Testis (tissue), 3 donors: Measurements from ENCODE around the gene CREB3L2. TPM values are rescaled to one million over a fixed set of nuclear protein-coding genes. Genes with fewer than 3 reads are reported as not detected.
A peak's percentile ranks its signal among the peaks of the same experiment; 100 is the strongest.

Source experiments
- DNase-seq: peaks from one replicate; pipeline ENCODE4 v3.0.0-alpha.2; 2019
- H3K27ac ChIP-seq, 2 donors: fragments of 200-600 bp; sonication (generic); one replicate each; pipeline ENCODE4 v1.5.1; 2019
- H3K27me3 ChIP-seq: fragments of 200-600 bp; sonication (generic); one replicate; pipeline ENCODE4 v1.5.1; 2019
- H3K36me3 ChIP-seq: fragments of 200-600 bp; sonication (generic); one replicate; pipeline ENCODE4 v1.5.1; 2017; ENCODE audit warnings: low read depth; ENCODE audit errors: missing control alignments
- H3K4me1 ChIP-seq: fragments of 200-600 bp; sonication (generic); one replicate; pipeline ENCODE4 v1.5.1; 2019
- H3K4me3 ChIP-seq, 2 donors: fragments of 200-600 bp; sonication (generic); one replicate each; pipeline ENCODE4 v1.5.1; 2017 to 2019
- H3K9me3 ChIP-seq: fragments of 200-600 bp; sonication (generic); one replicate; pipeline ENCODE4 v1.5.1; 2017
- POLR2A ChIP-seq: fragments of 450-650 bp; IDR thresholded peaks from one replicate; pipeline ENCODE4 v1.6.1; 2017; ENCODE audit warnings: antibody characterized with exemption, mild to moderate bottlenecking, moderate library complexity
- WGBS, 2 donors: methylation state at CpG; one replicate each; pipeline ENCODE4 v1.1.5; 2018; 5-methylcytosine and 5-hydroxymethylcytosine counted together
- intact Hi-C: fragments of 100-400 bp; cut with DNase I; formaldehyde crosslinking; loops from one replicate; pipeline ENCODE4 v1.15.1; 2023; ENCODE audit warnings: low total_unique reads
- polyA plus RNA-seq: library from polyadenylated mRNA; stranded (reverse); fragments of 350-450 nt; fragmentation: Illumina TruSeq; extraction: RNeasy Lipid Tissue Mini Kit (QIAGEN cat#74804); gene quantifications from one replicate; pipeline ENCODE4 v1.2.3, GENCODE V29; 2014; ENCODE audit warnings: low read depth, low replicate concordance; ENCODE audit not compliant: insufficient read depth
- total RNA-seq, 2 donors: library from RNA; depleted of rRNA; stranded (reverse); fragments of >200 nt; gene quantifications; one replicate each; pipeline ENCODE4 v1.2.3, GENCODE V29; 2016
- TF ChIP-seq, protein P1 (sequence below), 3 experiments: fragments of 450-650 bp in 2 of 3; fragments of 200-600 bp in 1 of 3; sonication (generic) in 1 of 3; IDR thresholded peaks; one replicate each; pipeline ENCODE4 v1.5.1; 2016 to 2019; ENCODE audit warnings: antibody characterized with exemption in 3 of 3, mild to moderate bottlenecking in 2 of 3, moderate library complexity in 1 of 3

Gene CREB3L2
- total and polyA plus RNA-seq, 3 donors from 2014 or later, result 22.0 to 23.9 (median 23.4) TPM

DNA sequence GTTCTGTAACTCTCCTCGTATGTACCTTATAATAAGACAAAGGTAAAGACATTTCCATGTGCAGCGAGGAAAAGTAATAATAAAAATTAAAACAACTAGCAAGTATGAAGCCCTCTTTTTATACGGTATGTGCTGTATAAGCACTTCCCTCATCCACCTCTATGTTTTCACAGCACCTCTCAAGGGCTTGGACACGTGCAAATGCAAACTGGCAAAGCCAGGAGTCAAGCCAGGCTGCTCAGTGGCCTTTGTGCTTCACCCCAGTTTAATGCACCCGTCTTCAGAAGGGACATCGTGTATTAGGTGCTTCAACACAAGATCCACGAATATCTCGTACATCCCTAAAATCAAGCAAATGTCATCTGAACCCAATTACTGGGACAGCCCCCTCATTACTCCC, 153.8 kb downstream of the CREB3L2 start:
- intact Hi-C loops, result no loop called here
- H3K4me1 ChIP-seq, result no peaks in the 10 kb centered on the region
- H3K27ac ChIP-seq, result no peak overlapping the region
- no peaks in the 10 kb centered on the region for H3K9me3 ChIP-seq
- H3K4me3 ChIP-seq, result no peak overlapping the region
- no peak for TF ChIP-seq POLR2A
- TF ChIP-seq, protein P1, sequence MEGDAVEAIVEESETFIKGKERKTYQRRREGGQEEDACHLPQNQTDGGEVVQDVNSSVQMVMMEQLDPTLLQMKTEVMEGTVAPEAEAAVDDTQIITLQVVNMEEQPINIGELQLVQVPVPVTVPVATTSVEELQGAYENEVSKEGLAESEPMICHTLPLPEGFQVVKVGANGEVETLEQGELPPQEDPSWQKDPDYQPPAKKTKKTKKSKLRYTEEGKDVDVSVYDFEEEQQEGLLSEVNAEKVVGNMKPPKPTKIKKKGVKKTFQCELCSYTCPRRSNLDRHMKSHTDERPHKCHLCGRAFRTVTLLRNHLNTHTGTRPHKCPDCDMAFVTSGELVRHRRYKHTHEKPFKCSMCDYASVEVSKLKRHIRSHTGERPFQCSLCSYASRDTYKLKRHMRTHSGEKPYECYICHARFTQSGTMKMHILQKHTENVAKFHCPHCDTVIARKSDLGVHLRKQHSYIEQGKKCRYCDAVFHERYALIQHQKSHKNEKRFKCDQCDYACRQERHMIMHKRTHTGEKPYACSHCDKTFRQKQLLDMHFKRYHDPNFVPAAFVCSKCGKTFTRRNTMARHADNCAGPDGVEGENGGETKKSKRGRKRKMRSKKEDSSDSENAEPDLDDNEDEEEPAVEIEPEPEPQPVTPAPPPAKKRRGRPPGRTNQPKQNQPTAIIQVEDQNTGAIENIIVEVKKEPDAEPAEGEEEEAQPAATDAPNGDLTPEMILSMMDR (IDR thresholded peaks at IDR 0.05), result no peak
- H3K27me3 ChIP-seq, result no peaks in the 10 kb centered on the region
- no peaks in the 10 kb centered on the region for H3K36me3 ChIP-seq
- WGBS, 2 donors, result 55 to 58% methylated on average over 8 of the region's 8 CpGs
- DNase-seq, result no peak

DNA sequence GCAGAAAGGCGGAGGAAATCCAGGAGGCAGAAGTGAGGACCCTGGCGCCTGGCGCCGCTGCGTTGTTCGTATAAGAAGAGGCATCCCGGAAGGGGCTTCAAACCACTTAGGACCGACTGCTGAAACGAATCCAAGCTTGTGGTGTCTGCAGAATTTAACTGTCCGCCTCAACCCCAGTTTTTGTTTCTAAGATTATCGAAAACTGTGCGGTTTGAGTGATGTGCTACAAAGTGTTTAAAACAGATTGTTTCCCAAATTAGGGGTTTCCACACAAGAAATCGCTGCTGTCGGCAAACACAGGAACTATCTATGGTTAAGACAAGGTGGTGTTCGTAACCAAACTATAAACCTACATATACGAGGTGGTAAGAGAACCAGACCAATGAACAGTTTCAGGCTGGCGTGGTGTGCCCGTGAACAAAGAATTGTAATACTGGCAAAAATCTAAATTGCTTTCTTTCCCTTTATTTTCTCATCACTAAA, 154.3 kb downstream of the CREB3L2 start:
- H3K4me1 ChIP-seq, result no peaks in the 10 kb centered on the region
- DNase-seq, result no peak
- 13 to 28% methylated on average over 18 of the region's 18 CpGs for WGBS, 2 donors
- no peaks in the 10 kb centered on the region for H3K27me3 ChIP-seq
- TF ChIP-seq, protein P1 (IDR thresholded peaks at IDR 0.05), result no peak
- no peak for TF ChIP-seq POLR2A
- no peak overlapping the region for H3K27ac ChIP-seq
- no peaks in the 10 kb centered on the region for H3K36me3 ChIP-seq
- no peaks in the 10 kb centered on the region for H3K9me3 ChIP-seq
- intact Hi-C loops, result no loop called here
- peak overlapping the region; percentile 2 to 48 for H3K4me3 ChIP-seq

DNA sequence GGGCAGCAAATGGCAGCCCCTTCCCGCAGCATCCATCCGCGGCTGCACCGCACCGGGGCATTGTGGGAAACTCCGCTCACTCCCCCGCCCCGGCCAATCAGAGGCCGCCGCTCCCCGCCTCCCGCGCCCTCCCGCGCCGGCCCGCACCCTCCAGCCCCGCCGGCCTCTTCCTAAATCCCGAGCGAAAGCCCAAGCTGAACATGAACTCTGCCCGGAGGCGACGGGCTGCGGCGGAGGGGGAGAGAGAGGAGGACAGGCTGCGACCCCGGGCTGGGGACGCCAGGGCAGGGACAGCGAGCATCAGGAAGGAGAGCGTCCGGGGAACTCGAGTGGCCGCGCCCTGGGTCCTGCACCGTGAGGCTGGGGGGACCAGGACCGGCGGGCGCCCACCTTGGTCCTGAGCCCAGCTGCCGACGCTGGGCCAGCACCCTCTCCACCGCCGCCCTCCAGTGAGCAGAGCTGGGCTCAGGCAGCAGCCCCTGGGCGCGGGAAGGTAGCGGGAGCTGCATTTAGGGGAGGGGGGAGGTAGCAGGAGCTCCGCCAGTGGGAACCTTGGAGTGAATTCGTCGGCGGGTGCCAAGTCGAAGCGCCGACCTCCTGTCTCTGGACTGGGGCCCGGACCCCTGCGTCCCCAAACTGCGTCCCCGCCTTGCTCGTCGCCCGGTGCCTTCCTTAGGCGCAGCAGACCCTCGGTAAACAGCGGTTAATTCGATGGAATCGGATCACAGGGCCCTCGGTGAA, 154.9 kb downstream of the CREB3L2 start, which contains the start of gene DGKI:
DGKI (minus strand) TSS at position 148 of the 741 bp plus-strand sequence.
- 1 to 2% methylated on average over 27 to 57 of the region's 66 CpGs for WGBS, 2 donors
- Histone ChIP-seq H3K36me3 (no peaks in the 10 kb centered on the region), H3K27ac (no peak within 1 kb of the TSS), H3K4me1 (no peaks in the 10 kb centered on the region), H3K9me3 (no peaks in the 10 kb centered on the region), H3K27me3 (no peaks in the 10 kb centered on the region), H3K4me3 (peak within 1 kb of the TSS; percentile 2 to 48)
- TF ChIP-seq, protein P1 (IDR thresholded peaks at IDR 0.05), result no peak
- no peak for TF ChIP-seq POLR2A
- peak; percentile 50 for DNase-seq
- intact Hi-C loops, result no loop called here

DNA sequence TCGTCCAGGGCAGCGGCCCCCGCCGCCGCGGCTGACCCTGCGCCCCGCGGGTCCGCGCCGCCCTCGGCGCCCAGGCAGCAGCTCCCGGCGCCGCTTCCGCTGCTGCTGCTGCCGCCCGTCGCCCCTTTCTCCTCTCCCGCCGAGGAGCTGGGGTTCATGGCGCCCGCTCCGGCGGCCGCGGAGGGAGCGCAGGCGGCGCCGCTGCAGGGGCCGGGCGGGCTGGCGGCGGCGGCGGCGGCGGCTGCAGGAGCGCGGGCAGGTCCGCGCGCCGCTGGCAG, 155.4 kb downstream of the CREB3L2 start:
- intact Hi-C loops, result no loop called here
- DNase-seq, result no peak
- Histone ChIP-seq H3K27me3 (no peaks in the 10 kb centered on the region), H3K4me1 (no peaks in the 10 kb centered on the region), H3K9me3 (no peaks in the 10 kb centered on the region), H3K27ac (no peak overlapping the region), H3K36me3 (no peaks in the 10 kb centered on the region), H3K4me3 (no peak overlapping the region)
- WGBS, 2 donors, result 0% methylated on average over 38 of the region's 47 CpGs; no CpG with 5 or more reads in 1 of the 2 donors
- no peak for TF ChIP-seq POLR2A
- TF ChIP-seq, protein P1 (IDR thresholded peaks at IDR 0.05), result no peak
